ENCODE results near the gene GRIP2.

The GRIP2 gene

DNA sequence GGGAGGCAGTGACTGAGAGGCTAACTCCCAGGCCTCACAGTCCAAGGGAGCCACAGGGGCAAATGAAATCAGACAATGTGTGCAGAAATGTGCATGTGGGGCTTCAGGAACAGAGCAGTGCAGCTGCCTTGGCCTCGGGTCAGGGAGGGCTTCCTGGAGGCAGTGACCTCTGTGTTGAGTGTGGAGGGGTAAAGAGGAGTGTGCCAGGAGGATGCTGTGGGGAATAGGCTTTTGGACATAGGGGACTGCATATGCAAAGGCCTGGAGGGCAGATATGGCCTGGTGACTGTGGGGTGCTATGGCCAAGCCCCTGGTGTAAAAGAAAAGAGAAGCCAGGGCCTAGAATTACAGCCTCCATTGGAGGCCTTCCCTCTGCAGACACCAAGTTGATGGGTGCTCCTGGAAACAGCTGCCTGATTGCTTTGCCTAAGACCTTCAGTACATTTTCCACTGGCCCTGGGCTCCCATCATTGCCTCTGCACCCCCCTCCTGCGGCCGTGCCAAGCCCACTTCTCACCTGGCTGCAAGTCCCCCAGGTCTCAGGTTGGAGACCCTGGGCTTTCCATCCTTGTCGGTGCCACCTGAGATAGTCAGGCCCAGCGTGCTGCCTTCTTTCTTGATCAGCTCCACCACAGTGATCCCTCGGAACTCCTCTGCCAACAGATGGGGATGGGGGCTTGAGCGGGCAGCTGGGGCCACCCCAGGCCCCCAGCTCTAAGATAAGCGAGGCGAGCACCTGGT is 15.1 kb downstream of the GRIP2 start:
- H3K4me3 ChIP-seq (ENCODE audit: low read length): no peak overlapping the region
- H3K9ac ChIP-seq (ENCODE audit: low read depth, low read length): no peak overlapping the region
- no peaks in the 10 kb centered on the region for H3K36me3 ChIP-seq (ENCODE audit: insufficient read depth, low read depth, low read length)
- no peaks in the 10 kb centered on the region for H3K9me3 ChIP-seq (ENCODE audit: insufficient read depth, low read depth, low read length)
- no peaks in the 10 kb centered on the region for H3K27me3 ChIP-seq (ENCODE audit: insufficient read depth, low read length)
- H3K4me1 ChIP-seq (ENCODE audit: insufficient read depth, low read length): peaks cover 14% of the 10 kb centered on the region; the same call in 1 of the 2 replicates
- no peak overlapping the region for H3K27ac ChIP-seq (ENCODE audit: low read length)

DNA sequence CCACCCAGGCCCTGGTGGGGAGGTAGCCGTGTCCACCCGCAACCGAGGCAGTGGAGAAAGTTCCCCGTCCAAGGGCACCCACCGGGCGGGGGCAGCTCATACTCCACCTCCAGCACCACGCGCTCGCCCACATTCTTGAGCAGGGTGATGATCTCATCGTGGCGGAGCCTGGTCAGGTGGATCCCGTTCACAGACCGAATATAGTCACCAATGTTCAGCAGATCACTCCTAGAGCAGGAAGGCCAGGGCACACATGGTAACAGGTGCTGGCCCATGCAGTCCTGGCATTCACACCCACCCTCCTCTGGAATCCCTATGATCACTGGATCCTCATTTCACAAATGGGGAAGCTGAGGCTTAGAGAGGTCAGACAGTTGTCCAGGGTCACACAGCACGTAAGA is 15.8 kb downstream of the GRIP2 start:
- H3K36me3 ChIP-seq (ENCODE audit: insufficient read depth, low read depth, low read length): no peaks in the 10 kb centered on the region
- H3K9me3 ChIP-seq (ENCODE audit: insufficient read depth, low read depth, low read length): no peaks in the 10 kb centered on the region
- peaks cover 14% of the 10 kb centered on the region; the same call in 1 of the 2 replicates for H3K4me1 ChIP-seq (ENCODE audit: insufficient read depth, low read length)
- H3K9ac ChIP-seq (ENCODE audit: low read depth, low read length): no peak overlapping the region
- no peak overlapping the region for H3K27ac ChIP-seq (ENCODE audit: low read length)
- H3K27me3 ChIP-seq (ENCODE audit: insufficient read depth, low read length): no peaks in the 10 kb centered on the region
- no peak overlapping the region for H3K4me3 ChIP-seq (ENCODE audit: low read length)

DNA sequence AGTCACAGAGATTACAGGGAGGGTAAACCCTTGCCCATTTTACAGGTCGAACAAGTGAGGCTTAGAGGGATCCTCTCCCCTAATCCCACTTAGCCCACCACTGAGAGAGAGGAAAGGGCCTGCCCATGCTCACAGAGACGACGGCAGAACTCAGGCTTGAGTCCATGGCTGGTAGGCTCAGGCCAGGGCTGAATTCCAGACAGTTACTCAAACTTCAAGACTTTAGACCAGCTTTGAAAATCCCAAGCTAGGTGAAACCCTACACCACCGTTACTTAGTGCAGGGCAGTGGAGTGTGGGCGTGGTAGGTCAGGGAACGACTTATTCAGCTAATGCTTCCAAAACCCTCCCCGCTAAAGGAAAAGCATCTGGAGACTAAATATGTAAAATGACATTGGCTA is 16.4 kb downstream of the GRIP2 start:
- Histone ChIP-seq H3K9me3 (ENCODE audit: insufficient read depth, low read depth, low read length) (no peaks in the 10 kb centered on the region), H3K27ac (ENCODE audit: low read length) (no peak overlapping the region), H3K36me3 (ENCODE audit: insufficient read depth, low read depth, low read length) (no peaks in the 10 kb centered on the region), H3K27me3 (ENCODE audit: insufficient read depth, low read length) (no peaks in the 10 kb centered on the region), H3K4me3 (ENCODE audit: low read length) (no peak overlapping the region), H3K4me1 (ENCODE audit: insufficient read depth, low read length) (peaks cover 14% of the 10 kb centered on the region; the same call in 1 of the 2 replicates), H3K9ac (ENCODE audit: low read depth, low read length) (no peak overlapping the region)

DNA sequence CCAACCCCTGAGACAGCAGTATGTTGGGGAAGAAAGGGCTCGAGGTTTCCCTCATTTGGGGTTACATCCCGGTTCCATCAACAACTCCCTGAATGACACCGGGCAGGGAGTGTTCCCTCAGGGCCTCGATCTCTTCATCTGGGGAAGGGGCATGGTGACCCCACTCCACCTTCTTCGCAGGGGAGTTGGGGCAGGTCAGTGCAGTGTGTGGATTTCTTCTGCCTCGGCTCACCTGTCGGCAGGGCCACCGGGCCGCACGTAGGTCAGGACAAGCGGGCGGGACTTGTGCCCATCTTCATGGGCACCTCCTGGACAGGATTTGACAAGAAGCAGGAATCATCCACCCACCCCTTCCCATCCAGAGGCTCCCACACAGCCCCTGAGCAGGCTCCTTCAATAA is 17.4 kb downstream of the GRIP2 start:
- H3K9me3 ChIP-seq (ENCODE audit: insufficient read depth, low read depth, low read length): no peaks in the 10 kb centered on the region
- H3K9ac ChIP-seq (ENCODE audit: low read depth, low read length): no peak overlapping the region
- H3K36me3 ChIP-seq (ENCODE audit: insufficient read depth, low read depth, low read length): no peaks in the 10 kb centered on the region
- no peak overlapping the region for H3K27ac ChIP-seq (ENCODE audit: low read length)
- no peak overlapping the region for H3K4me3 ChIP-seq (ENCODE audit: low read length)
- H3K4me1 ChIP-seq (ENCODE audit: insufficient read depth, low read length): peaks cover 14% of the 10 kb centered on the region; the same call in 1 of the 2 replicates
- no peaks in the 10 kb centered on the region for H3K27me3 ChIP-seq (ENCODE audit: insufficient read depth, low read length)

DNA sequence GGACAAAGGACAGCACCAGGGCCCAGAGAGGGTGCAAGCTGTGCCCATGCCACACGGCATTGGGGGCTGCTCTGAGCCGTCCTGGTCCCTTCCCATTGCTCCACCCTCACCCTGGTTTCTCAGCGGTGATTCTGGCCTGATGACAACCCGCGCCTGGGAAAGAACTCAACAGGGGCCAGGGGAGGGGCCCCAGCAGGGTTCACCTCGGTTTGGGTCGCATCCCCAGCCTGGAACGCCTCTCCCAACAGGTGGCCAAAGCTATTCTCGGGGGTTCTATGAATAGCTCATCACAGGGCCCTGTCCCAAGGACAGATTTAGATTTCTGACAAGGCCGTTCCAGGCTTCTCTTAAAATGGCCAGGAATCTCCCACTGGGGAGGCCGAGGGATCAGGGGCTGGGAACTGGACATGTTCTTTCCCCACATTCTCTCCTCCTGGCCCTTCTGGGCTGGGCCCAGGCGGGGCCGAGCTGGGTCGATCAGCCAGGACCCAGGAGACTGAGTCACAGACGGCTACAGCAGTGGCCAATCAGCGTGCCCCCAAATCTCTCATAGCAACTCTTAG is 17.9 kb downstream of the GRIP2 start:
- Histone ChIP-seq H3K4me1 (ENCODE audit: insufficient read depth, low read length) (peaks cover 14% of the 10 kb centered on the region; the same call in 1 of the 2 replicates), H3K9ac (ENCODE audit: low read depth, low read length) (no peak overlapping the region), H3K4me3 (ENCODE audit: low read length) (no peak overlapping the region), H3K27me3 (ENCODE audit: insufficient read depth, low read length) (no peaks in the 10 kb centered on the region), H3K27ac (ENCODE audit: low read length) (no peak overlapping the region), H3K36me3 (ENCODE audit: insufficient read depth, low read depth, low read length) (no peaks in the 10 kb centered on the region), H3K9me3 (ENCODE audit: insufficient read depth, low read depth, low read length) (no peaks in the 10 kb centered on the region)

DNA sequence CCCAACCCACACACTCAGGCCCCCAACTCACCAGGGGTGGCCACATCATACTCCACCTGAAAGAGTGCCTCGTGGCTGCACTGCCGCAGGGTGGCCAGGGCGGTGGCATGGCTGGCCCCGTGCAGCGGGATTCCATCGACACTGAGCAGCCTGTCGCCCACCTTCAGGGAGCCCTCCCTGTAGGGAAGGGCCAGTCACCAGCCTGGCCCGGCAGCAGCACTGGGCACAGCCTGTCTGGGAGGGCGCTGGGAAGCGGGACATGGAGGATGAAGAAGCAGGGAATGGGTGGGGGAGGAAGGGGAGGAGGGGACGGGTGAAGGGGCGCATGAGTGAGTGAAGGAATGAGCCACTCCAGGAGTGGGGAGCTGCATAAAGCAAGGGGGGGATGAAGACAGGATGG is 18.5 kb downstream of the GRIP2 start:
- peaks cover 10% of the 10 kb centered on the region; the same call in 1 of the 2 replicates for H3K4me1 ChIP-seq (ENCODE audit: insufficient read depth, low read length)
- H3K4me3 ChIP-seq (ENCODE audit: low read length): no peak overlapping the region
- H3K27me3 ChIP-seq (ENCODE audit: insufficient read depth, low read length): no peaks in the 10 kb centered on the region
- no peaks in the 10 kb centered on the region for H3K36me3 ChIP-seq (ENCODE audit: insufficient read depth, low read depth, low read length)
- no peak overlapping the region for H3K27ac ChIP-seq (ENCODE audit: low read length)
- H3K9me3 ChIP-seq (ENCODE audit: insufficient read depth, low read depth, low read length): no peaks in the 10 kb centered on the region
- no peak overlapping the region for H3K9ac ChIP-seq (ENCODE audit: low read depth, low read length)

DNA sequence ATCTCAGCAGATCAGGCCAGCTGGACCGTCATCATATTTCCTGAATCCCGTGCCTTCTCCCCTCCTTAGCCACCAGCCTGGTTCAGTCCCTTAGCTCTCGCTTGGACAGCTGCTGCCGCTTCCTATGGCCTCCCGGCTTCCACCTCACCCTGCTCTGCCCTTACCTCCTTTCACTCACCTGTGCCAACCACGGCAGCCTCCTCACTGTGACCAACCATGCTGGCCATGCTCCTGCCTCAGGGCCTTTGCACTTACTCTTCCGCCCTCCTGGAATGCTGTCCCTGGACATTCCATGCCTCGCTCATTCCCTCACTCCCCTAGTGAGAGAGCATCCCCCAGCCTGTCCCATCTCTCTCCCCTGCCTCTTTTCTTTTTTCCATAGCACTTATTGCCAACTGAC is 19.2 kb downstream of the GRIP2 start:
- Histone ChIP-seq H3K4me3 (ENCODE audit: low read length) (no peak overlapping the region), H3K27ac (ENCODE audit: low read length) (no peak overlapping the region), H3K36me3 (ENCODE audit: insufficient read depth, low read depth, low read length) (no peaks in the 10 kb centered on the region), H3K4me1 (ENCODE audit: insufficient read depth, low read length) (peaks cover 4% of the 10 kb centered on the region; the same call in 1 of the 2 replicates), H3K9ac (ENCODE audit: low read depth, low read length) (no peak overlapping the region), H3K27me3 (ENCODE audit: insufficient read depth, low read length) (no peaks in the 10 kb centered on the region), H3K9me3 (ENCODE audit: insufficient read depth, low read depth, low read length) (no peaks in the 10 kb centered on the region)

DNA sequence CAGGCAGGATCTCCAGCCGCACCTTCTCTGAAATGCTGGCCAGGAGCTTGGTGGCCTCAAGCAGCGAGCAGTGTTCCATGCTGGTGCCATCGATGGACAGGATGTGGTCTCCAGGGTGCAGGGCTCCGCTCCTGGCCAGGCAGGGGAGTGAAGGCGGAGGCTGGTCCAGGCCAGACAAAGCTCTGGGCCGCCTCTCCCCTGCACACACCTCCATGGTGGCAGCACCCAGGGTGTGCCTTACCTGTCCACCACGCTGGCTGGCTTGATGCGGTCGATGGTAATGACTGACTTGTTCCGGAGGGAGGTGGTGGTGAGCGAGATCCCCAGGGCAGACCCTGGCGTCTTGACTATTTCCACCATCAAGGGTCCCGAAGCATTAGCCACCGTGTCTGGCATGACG is 20.0 kb downstream of the GRIP2 start:
- no peak overlapping the region for H3K27ac ChIP-seq (ENCODE audit: low read length)
- H3K9me3 ChIP-seq (ENCODE audit: insufficient read depth, low read depth, low read length): no peaks in the 10 kb centered on the region
- H3K4me3 ChIP-seq (ENCODE audit: low read length): no peak overlapping the region
- H3K36me3 ChIP-seq (ENCODE audit: insufficient read depth, low read depth, low read length): no peaks in the 10 kb centered on the region
- H3K27me3 ChIP-seq (ENCODE audit: insufficient read depth, low read length): no peaks in the 10 kb centered on the region
- H3K9ac ChIP-seq (ENCODE audit: low read depth, low read length): no peak overlapping the region
- H3K4me1 ChIP-seq (ENCODE audit: insufficient read depth, low read length): peaks cover 2% of the 10 kb centered on the region; the same call in 1 of the 2 replicates

DNA sequence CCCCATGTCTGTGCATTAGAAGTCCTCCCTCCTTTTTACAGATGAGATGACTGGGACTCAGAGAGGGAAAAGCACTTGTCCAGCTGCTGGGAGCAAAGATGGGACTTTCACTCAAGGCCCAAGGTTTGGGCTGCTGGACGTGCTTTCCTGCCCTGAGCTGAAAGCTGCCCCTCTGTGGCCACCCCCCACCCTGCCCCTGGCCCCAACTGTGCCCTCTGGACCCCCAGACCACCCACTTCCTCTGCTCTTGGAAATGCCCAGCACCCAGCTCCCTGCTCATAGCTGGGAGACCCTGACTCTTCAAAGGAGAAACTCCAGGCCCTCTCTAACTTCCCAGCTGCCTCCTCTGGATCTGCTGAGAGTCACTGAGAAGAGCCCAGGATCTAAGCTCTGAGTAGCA is 20.7 kb downstream of the GRIP2 start:
- no peaks in the 10 kb centered on the region for H3K36me3 ChIP-seq (ENCODE audit: insufficient read depth, low read depth, low read length)
- peaks cover 2% of the 10 kb centered on the region; the same call in 1 of the 2 replicates for H3K4me1 ChIP-seq (ENCODE audit: insufficient read depth, low read length)
- H3K27ac ChIP-seq (ENCODE audit: low read length): no peak overlapping the region
- no peak overlapping the region for H3K4me3 ChIP-seq (ENCODE audit: low read length)
- no peaks in the 10 kb centered on the region for H3K9me3 ChIP-seq (ENCODE audit: insufficient read depth, low read depth, low read length)
- no peaks in the 10 kb centered on the region for H3K27me3 ChIP-seq (ENCODE audit: insufficient read depth, low read length)
- H3K9ac ChIP-seq (ENCODE audit: low read depth, low read length): no peak overlapping the region

DNA sequence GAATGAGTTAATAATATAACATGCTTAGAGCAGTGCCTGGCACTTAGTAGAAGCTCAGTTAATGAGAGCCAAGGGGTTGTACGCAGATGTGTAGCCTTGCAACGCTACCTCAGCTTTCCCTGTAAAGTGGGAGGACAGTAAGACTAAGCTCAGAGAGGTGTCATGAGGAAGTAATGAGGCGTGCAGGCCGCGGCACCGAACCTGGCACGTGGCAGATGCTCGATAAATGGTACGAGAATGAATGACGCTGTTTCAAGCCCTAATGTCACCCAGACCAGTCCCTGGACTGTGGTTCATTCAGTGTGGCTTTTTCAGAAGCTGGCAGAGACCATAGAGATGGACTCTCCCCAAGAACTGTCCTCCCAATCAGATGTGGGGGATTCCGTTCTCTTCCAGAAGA is 21.2 kb downstream of the GRIP2 start:
- H3K27ac ChIP-seq (ENCODE audit: low read length): no peak overlapping the region
- H3K4me1 ChIP-seq (ENCODE audit: insufficient read depth, low read length): peaks cover 2% of the 10 kb centered on the region; the same call in 1 of the 2 replicates
- no peak overlapping the region for H3K9ac ChIP-seq (ENCODE audit: low read depth, low read length)
- no peaks in the 10 kb centered on the region for H3K36me3 ChIP-seq (ENCODE audit: insufficient read depth, low read depth, low read length)
- H3K27me3 ChIP-seq (ENCODE audit: insufficient read depth, low read length): no peaks in the 10 kb centered on the region
- H3K4me3 ChIP-seq (ENCODE audit: low read length): no peak overlapping the region
- H3K9me3 ChIP-seq (ENCODE audit: insufficient read depth, low read depth, low read length): no peaks in the 10 kb centered on the region

DNA sequence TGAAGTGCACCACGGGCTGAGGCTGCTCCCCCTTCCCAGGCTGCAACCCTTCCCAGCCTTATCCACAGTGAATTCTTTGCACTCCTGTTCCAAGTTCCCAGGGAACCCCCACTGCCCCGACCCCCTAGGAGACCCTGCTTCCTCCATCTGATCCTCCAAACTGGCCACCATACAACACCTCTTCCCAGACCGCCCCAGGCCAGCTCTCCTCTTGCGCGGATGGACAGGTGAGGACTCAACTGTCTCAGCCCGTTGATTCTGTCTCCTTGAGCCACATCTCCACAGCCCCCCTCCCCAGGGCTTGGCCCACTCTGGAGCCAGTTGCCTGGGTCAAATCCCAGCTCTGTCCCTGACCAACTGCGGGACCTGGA is 21.7 kb downstream of the GRIP2 start:
- Histone ChIP-seq H3K27ac (ENCODE audit: low read length) (no peak overlapping the region), H3K4me3 (ENCODE audit: low read length) (no peak overlapping the region), H3K9me3 (ENCODE audit: insufficient read depth, low read depth, low read length) (no peaks in the 10 kb centered on the region), H3K9ac (ENCODE audit: low read depth, low read length) (no peak overlapping the region), H3K27me3 (ENCODE audit: insufficient read depth, low read length) (no peaks in the 10 kb centered on the region), H3K36me3 (ENCODE audit: insufficient read depth, low read depth, low read length) (no peaks in the 10 kb centered on the region), H3K4me1 (ENCODE audit: insufficient read depth, low read length) (peaks cover 2% of the 10 kb centered on the region; the same call in 1 of the 2 replicates)
